ENCODE measurements around the gene IPO4.
"Not testable (repeated sequence)": the region's sequence is repeated elsewhere in the genome, so short reads cannot be mapped to it uniquely, and the experiment has no call there.

IPO4 gene

GRCh38 chr14:24213866-24214662, 25.4 kb upstream of the IPO4 start:
- Histone ChIP-seq H3K36me3 (ENCODE audit: insufficient read depth, low read depth, low read length) (peaks cover 38% of the 10 kb centered on the region), H3K27me3 (ENCODE audit: insufficient read depth, low read length) (no peaks in the 10 kb centered on the region), H3K4me1 (ENCODE audit: insufficient read depth, low read length) (peaks cover 3% of the 10 kb centered on the region; the same call in 1 of the 2 replicates), H3K4me3 (ENCODE audit: low read length) (peak overlapping the region; percentile 86), H3K27ac (ENCODE audit: low read length) (peak overlapping the region; percentile 63), H3K9me3 (ENCODE audit: insufficient read depth, low read depth, low read length) (no peaks in the 10 kb centered on the region), H3K9ac (ENCODE audit: low read depth, low read length) (peak overlapping the region; percentile 88; the same call in 1 of the 2 replicates)

DNA sequence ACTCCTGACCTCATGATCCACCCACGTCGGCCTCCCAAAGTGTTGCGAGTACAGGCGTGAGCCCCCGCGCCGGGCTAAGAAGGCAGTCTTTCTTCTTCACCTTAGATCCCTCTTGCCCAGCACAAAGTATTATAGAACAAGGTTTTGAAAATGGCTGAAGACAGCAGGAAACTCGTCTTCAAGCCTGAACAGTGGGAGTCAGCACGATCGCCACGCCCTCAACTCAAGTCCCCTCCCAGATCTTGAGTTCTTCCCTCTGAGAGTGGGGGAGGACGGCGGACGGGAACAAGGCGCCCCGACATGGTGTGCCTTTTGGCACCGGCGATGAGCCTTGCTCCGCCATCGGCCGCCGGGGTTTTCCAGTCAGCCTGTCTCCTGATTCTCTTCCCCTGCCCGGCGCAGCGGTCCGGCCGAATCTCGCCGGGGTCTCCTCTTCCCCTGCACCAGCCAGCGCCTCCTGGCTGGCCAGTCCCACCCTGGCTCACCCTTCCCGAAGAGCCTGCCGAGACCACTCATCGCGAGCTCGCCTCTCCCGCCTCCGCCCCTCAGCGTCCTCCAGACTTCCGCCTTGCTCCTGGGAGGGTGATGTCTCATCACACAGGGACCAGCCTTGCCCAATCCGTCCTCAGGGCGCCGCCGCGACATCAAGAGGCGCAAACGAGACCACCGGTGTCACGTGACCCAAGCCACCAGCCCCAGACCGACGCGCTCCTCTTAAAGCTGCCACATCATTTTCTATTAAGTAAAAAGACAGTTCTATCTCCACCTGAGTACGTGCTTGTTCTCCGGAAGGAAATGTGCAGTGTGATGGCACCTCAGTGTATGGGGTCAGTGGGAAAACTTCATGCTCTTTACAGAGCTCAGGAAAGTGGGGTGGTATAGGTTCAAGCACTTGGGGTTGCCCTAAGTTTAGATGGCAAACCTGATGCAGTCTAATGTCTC, 24.6 kb upstream of the IPO4 start, which contains the start of gene CHMP4A:
CHMP4A (minus strand) TSS at position 565 of the 942 bp plus-strand sequence; CDS start at position 516, 49 bp downstream.
- peak within 1 kb of the TSS; percentile 88 for H3K9ac ChIP-seq (ENCODE audit: low read depth, low read length)
- peak within 1 kb of the TSS; percentile 93 for H3K27ac ChIP-seq (ENCODE audit: low read length)
- peak within 1 kb of the TSS; percentile 86 for H3K4me3 ChIP-seq (ENCODE audit: low read length)
- no peaks in the 10 kb centered on the region for H3K9me3 ChIP-seq (ENCODE audit: insufficient read depth, low read depth, low read length)
- H3K27me3 ChIP-seq (ENCODE audit: insufficient read depth, low read length), result no peaks in the 10 kb centered on the region
- H3K36me3 ChIP-seq (ENCODE audit: insufficient read depth, low read depth, low read length), result peaks cover 43% of the 10 kb centered on the region
- H3K4me1 ChIP-seq (ENCODE audit: insufficient read depth, low read length), result peaks cover 3% of the 10 kb centered on the region; the same call in 1 of the 2 replicates

- H3K27ac ChIP-seq (ENCODE audit: low read length), result no peak overlapping the region
- peaks cover 3% of the 10 kb centered on the region; the same call in 1 of the 2 replicates for H3K4me1 ChIP-seq (ENCODE audit: insufficient read depth, low read length)
- no peaks in the 10 kb centered on the region for H3K27me3 ChIP-seq (ENCODE audit: insufficient read depth, low read length)
- H3K9me3 ChIP-seq (ENCODE audit: insufficient read depth, low read depth, low read length), result no peaks in the 10 kb centered on the region
- H3K4me3 ChIP-seq (ENCODE audit: low read length), result no peak overlapping the region
- H3K36me3 ChIP-seq (ENCODE audit: insufficient read depth, low read depth, low read length), result peaks cover 58% of the 10 kb centered on the region
- no peak overlapping the region for H3K9ac ChIP-seq (ENCODE audit: low read depth, low read length)
These were observed 22.7 kb upstream of the IPO4 start for GRCh38 chr14:24211311-24211710.

GRCh38 chr14:24207625-24208024, 19.0 kb upstream of the IPO4 start:
- Histone ChIP-seq H3K4me3 (ENCODE audit: low read length) (no peak overlapping the region), H3K27ac (ENCODE audit: low read length) (no peak overlapping the region), H3K4me1 (ENCODE audit: insufficient read depth, low read length) (peaks cover 5% of the 10 kb centered on the region; the same call in 1 of the 2 replicates), H3K27me3 (ENCODE audit: insufficient read depth, low read length) (no peaks in the 10 kb centered on the region), H3K9me3 (ENCODE audit: insufficient read depth, low read depth, low read length) (no peaks in the 10 kb centered on the region), H3K36me3 (ENCODE audit: insufficient read depth, low read depth, low read length) (peaks cover 74% of the 10 kb centered on the region), H3K9ac (ENCODE audit: low read depth, low read length) (no peak overlapping the region)

DNA sequence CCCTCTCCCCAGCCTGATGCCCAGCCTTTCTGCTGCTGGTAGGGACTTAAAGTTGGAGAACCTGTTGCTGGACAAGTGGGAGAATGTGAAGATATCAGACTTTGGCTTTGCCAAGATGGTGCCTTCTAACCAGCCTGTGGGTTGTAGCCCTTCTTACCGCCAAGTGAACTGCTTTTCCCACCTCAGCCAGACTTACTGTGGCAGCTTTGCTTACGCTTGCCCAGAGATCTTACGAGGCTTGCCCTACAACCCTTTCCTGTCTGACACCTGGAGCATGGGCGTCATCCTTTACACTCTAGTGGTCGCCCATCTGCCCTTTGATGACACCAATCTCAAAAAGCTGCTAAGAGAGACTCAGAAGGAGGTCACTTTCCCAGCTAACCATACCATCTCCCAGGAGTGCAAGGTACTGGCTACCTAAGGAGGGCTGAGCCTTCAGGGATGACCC, 18.5 kb upstream of the IPO4 start:
- peaks cover 5% of the 10 kb centered on the region; the same call in 1 of the 2 replicates for H3K4me1 ChIP-seq (ENCODE audit: insufficient read depth, low read length)
- H3K9me3 ChIP-seq (ENCODE audit: insufficient read depth, low read depth, low read length), result no peaks in the 10 kb centered on the region
- H3K4me3 ChIP-seq (ENCODE audit: low read length), result no peak overlapping the region
- H3K27me3 ChIP-seq (ENCODE audit: insufficient read depth, low read length), result no peaks in the 10 kb centered on the region
- no peak overlapping the region for H3K9ac ChIP-seq (ENCODE audit: low read depth, low read length)
- H3K36me3 ChIP-seq (ENCODE audit: insufficient read depth, low read depth, low read length), result peaks cover 74% of the 10 kb centered on the region
- H3K27ac ChIP-seq (ENCODE audit: low read length), result no peak overlapping the region

GRCh38 chr14:24206260-24207103, 17.9 kb upstream of the IPO4 start:
- no peak overlapping the region for H3K9ac ChIP-seq (ENCODE audit: low read depth, low read length)
- H3K9me3 ChIP-seq (ENCODE audit: insufficient read depth, low read depth, low read length), result peaks cover 3% of the 10 kb centered on the region; the same call in 1 of the 2 replicates
- H3K4me3 ChIP-seq (ENCODE audit: low read length), result no peak overlapping the region
- H3K36me3 ChIP-seq (ENCODE audit: insufficient read depth, low read depth, low read length), result peaks cover 74% of the 10 kb centered on the region
- peaks cover 5% of the 10 kb centered on the region; the same call in 1 of the 2 replicates for H3K4me1 ChIP-seq (ENCODE audit: insufficient read depth, low read length)
- no peaks in the 10 kb centered on the region for H3K27me3 ChIP-seq (ENCODE audit: insufficient read depth, low read length)
- H3K27ac ChIP-seq (ENCODE audit: low read length), result no peak overlapping the region

GRCh38 chr14:24204163-24205146, 15.8 kb upstream of the IPO4 start:
- Histone ChIP-seq H3K36me3 (ENCODE audit: insufficient read depth, low read depth, low read length) (peaks cover 58% of the 10 kb centered on the region), H3K4me3 (ENCODE audit: low read length) (no peak overlapping the region), H3K27ac (ENCODE audit: low read length) (no peak overlapping the region), H3K27me3 (ENCODE audit: insufficient read depth, low read length) (no peaks in the 10 kb centered on the region), H3K9ac (ENCODE audit: low read depth, low read length) (no peak overlapping the region), H3K4me1 (ENCODE audit: insufficient read depth, low read length) (peaks cover 5% of the 10 kb centered on the region; the same call in 1 of the 2 replicates), H3K9me3 (ENCODE audit: insufficient read depth, low read depth, low read length) (peaks cover 7% of the 10 kb centered on the region; the same call in 1 of the 2 replicates)

- Histone ChIP-seq H3K27ac (ENCODE audit: low read length) (peak overlapping the region; percentile 13), H3K36me3 (ENCODE audit: insufficient read depth, low read depth, low read length) (peaks cover 47% of the 10 kb centered on the region), H3K4me3 (ENCODE audit: low read length) (peak overlapping the region; percentile 56)
- not testable (repeated sequence) for H3K4me1 ChIP-seq (ENCODE audit: insufficient read depth, low read length); H3K9me3 ChIP-seq (ENCODE audit: insufficient read depth, low read depth, low read length); H3K9ac ChIP-seq (ENCODE audit: low read depth, low read length); H3K27me3 ChIP-seq (ENCODE audit: insufficient read depth, low read length)
These were observed 14.8 kb upstream of the IPO4 start for GRCh38 chr14:24203249-24203886.

- H3K27me3 ChIP-seq (ENCODE audit: insufficient read depth, low read length); H3K4me1 ChIP-seq (ENCODE audit: insufficient read depth, low read length); H3K9ac ChIP-seq (ENCODE audit: low read depth, low read length); H3K9me3 ChIP-seq (ENCODE audit: insufficient read depth, low read depth, low read length); H3K27ac ChIP-seq (ENCODE audit: low read length): not testable (repeated sequence)
- H3K36me3 ChIP-seq (ENCODE audit: insufficient read depth, low read depth, low read length), result peaks cover 39% of the 10 kb centered on the region
- peak overlapping the region; percentile 56; the same call in 1 of the 2 replicates for H3K4me3 ChIP-seq (ENCODE audit: low read length)
These were observed 13.9 kb upstream of the IPO4 start for GRCh38 chr14:24202538-24202937.

Data from iPS-20b (cell line).